Nephron progenitor cell (in vitro differentiated cells): Measurements from ENCODE around the gene SHISA7.

Experiments
- DNase-seq: peaks from one replicate; pipeline ENCODE4 v3.0.0; 2021
- H3K27ac Mint-ChIP-seq: 2 replicates; pipeline ENCODE4 v1.8.0; 2021; ENCODE audit warnings: mild to moderate bottlenecking, moderate library complexity, mixed read lengths
- H3K27me3 Mint-ChIP-seq: 2 replicates; pipeline ENCODE4 v1.8.0; 2021; ENCODE audit warnings: mild to moderate bottlenecking, low read depth, mixed read lengths; ENCODE audit not compliant: poor library complexity
- H3K36me3 Mint-ChIP-seq: 2 replicates; pipeline ENCODE4 v1.8.0; 2021; ENCODE audit warnings: low read depth, mixed read lengths
- H3K4me1 Mint-ChIP-seq: 2 replicates; pipeline ENCODE4 v1.8.0; 2021; ENCODE audit warnings: mixed read lengths
- H3K4me3 Mint-ChIP-seq: 2 replicates; pipeline ENCODE4 v1.8.0; 2021; ENCODE audit warnings: mild to moderate bottlenecking, moderate library complexity, mixed read lengths
- H3K9me3 Mint-ChIP-seq: 2 replicates; pipeline ENCODE4 v1.8.0; 2021; ENCODE audit warnings: mild to moderate bottlenecking, moderate library complexity, mixed read lengths
- CTCF ChIP-seq: fragments of 200-600 bp; sonication (generic); IDR thresholded peaks from 2 replicates; pipeline ENCODE4 v1.5.0; 2021; ENCODE audit warnings: antibody characterized with exemption

The SHISA7 gene

GRCh38 chr19:55390461-55390880 lies 52.6 kb downstream of the SHISA7 start:
- DNase-seq: no peak
- TF ChIP-seq CTCF: no peak
- Mint-ChIP-seq H3K27me3 (peaks cover 3% of the 10 kb centered on the region), H3K9me3 (no peaks in the 10 kb centered on the region), H3K4me3 (no peak overlapping the region), H3K4me1 (peaks cover 72% of the 10 kb centered on the region), H3K27ac (no peak overlapping the region), H3K36me3 (peaks cover 35% of the 10 kb centered on the region)

GRCh38 chr19:55389386-55390317 lies 53.4 kb downstream of the SHISA7 start:
- TF ChIP-seq CTCF: no peak
- H3K9me3 Mint-ChIP-seq: no peaks in the 10 kb centered on the region
- DNase-seq: no peak
- H3K27ac Mint-ChIP-seq: peak overlapping the region; percentile 77
- peaks cover 3% of the 10 kb centered on the region for H3K27me3 Mint-ChIP-seq
- peaks cover 78% of the 10 kb centered on the region for H3K4me1 Mint-ChIP-seq
- H3K36me3 Mint-ChIP-seq: peaks cover 35% of the 10 kb centered on the region
- peak overlapping the region; percentile 38 for H3K4me3 Mint-ChIP-seq

- no peak for TF ChIP-seq CTCF
- no peak for DNase-seq
- Mint-ChIP-seq H3K4me1 (peaks cover 74% of the 10 kb centered on the region), H3K9me3 (no peaks in the 10 kb centered on the region), H3K27me3 (peaks cover 4% of the 10 kb centered on the region), H3K27ac (no peak overlapping the region), H3K4me3 (peak overlapping the region; percentile 100), H3K36me3 (peaks cover 35% of the 10 kb centered on the region)
Observed at GRCh38 chr19:55387736-55388497, 55.2 kb downstream of the SHISA7 start.

- peaks cover 7% of the 10 kb centered on the region for H3K27me3 Mint-ChIP-seq
Observed at GRCh38 chr19:55386493-55386971, 56.6 kb downstream of the SHISA7 start.

More at GRCh38 chr19:55386493-55386971, 56.6 kb downstream of the SHISA7 start:
- peaks cover 10% of the 10 kb centered on the region for H3K9me3 Mint-ChIP-seq
- H3K4me1 Mint-ChIP-seq: peaks cover 60% of the 10 kb centered on the region
- DNase-seq: peak; percentile 54
- TF ChIP-seq CTCF: no peak
- peak overlapping the region; percentile 100 for H3K4me3 Mint-ChIP-seq
- peaks cover 33% of the 10 kb centered on the region for H3K36me3 Mint-ChIP-seq
- peak overlapping the region; percentile 98 for H3K27ac Mint-ChIP-seq
